Endothelial cell of umbilical vein (primary cell): ENCODE measurements around the gene MRPS11. TPM values are rescaled to one million over a fixed set of nuclear protein-coding genes. Genes with fewer than 3 reads are reported as not detected.

Experiments used
- BruUV-seq: library from RNA; stranded (reverse); fragments of 400-500 nt; replicated peaks from 2 replicates; lab custom pipeline; 2021; lab: Mats Ljungman, UMichigan
- CTCF ChIA-PET: fragments of 300-600, 350-600 bp; sonication (Branson Sonifier 250); formaldehyde crosslinking; loops from one replicate; lab custom pipeline; 2021; ENCODE audit warnings: antibody characterized with exemption, inconsistent platforms; lab: Charles Lee
- POLR2A ChIA-PET: fragments of 300-600, 350-600 bp; sonication (Branson Sonifier 250); formaldehyde crosslinking; loops from one replicate; lab custom pipeline; 2021; ENCODE audit warnings: antibody characterized with exemption, inconsistent platforms; lab: Charles Lee
- DNase-seq: peaks from one replicate; pipeline ENCODE4 v3.0.0-alpha.2; 2011; ENCODE audit warnings: low read depth, low spot score
- FAIRE-seq: peaks from 2 replicates; lab custom pipeline; 2011; peaks lifted over from hg19 to GRCh38; lab: Jason Lieb, UNC
- H2AFZ ChIP-seq: 2 replicates; pipeline ENCODE4 v1.6.0; 2012; ENCODE audit warnings: low read depth, low read length, control low read depth, inconsistent platforms
- H3K27ac ChIP-seq: 2 replicates; pipeline ENCODE4 v1.5.1; 2011; ENCODE audit warnings: low read depth, mild to moderate bottlenecking, control low read depth, low read length, moderate library complexity; ENCODE audit not compliant: insufficient read depth
- H3K27me3 ChIP-seq, 2 experiments: 2 replicates each; pipeline versions ENCODE4 v1.6.0 to v1.6.1; 2011; ENCODE audit warnings: low read length in 2 of 2, mixed read lengths in 1 of 2; ENCODE audit not compliant: control insufficient read depth in 2 of 2, insufficient read depth in 2 of 2
- H3K36me3 ChIP-seq, 2 experiments: 2 replicates in 1 of 2; 3 replicates in 1 of 2; pipeline ENCODE4 v1.5.1; 2011; ENCODE audit warnings: low read length in 2 of 2, mild to moderate bottlenecking in 1 of 2, moderate library complexity in 1 of 2; ENCODE audit not compliant: control insufficient read depth in 2 of 2, insufficient read depth in 2 of 2; ENCODE audit errors: extremely low read depth in 1 of 2
- H3K4me1 ChIP-seq: 3 replicates; pipeline ENCODE4 v1.5.1; 2011; ENCODE audit warnings: mild to moderate bottlenecking, low read length; ENCODE audit not compliant: control insufficient read depth, insufficient read depth; ENCODE audit errors: extremely low read depth
- H3K4me2 ChIP-seq: 2 replicates; pipeline ENCODE4 v1.6.1; 2011; ENCODE audit warnings: low read length, control low read depth, mixed read lengths; ENCODE audit not compliant: insufficient read depth
- H3K4me3 ChIP-seq, 3 experiments: fragments of 200-600 bp in 1 of 3; sonication (generic), shearing (Covaris generic) in 1 of 3; replicated peaks in 1 of 3; 2 replicates each; pipeline ENCODE4 v1.5.1; 2011 to 2016; ENCODE audit warnings: control low read depth in 3 of 3, low read length in 3 of 3, mild to moderate bottlenecking in 2 of 3, inconsistent platforms in 1 of 3, low read depth in 1 of 3, moderate library complexity in 1 of 3; ENCODE audit not compliant: insufficient read depth in 1 of 3
- H3K79me2 ChIP-seq: 2 replicates; pipeline ENCODE4 v1.6.0; 2012; ENCODE audit warnings: low read length, inconsistent platforms; ENCODE audit not compliant: control insufficient read depth, insufficient read depth
- H3K9ac ChIP-seq: replicated peaks from 2 replicates; pipeline ENCODE3; 2011; ENCODE audit warnings: low read length, control low read depth; ENCODE audit not compliant: insufficient read depth; ENCODE audit errors: extremely low read depth
- H3K9me1 ChIP-seq: replicated peaks from 3 replicates; pipeline ENCODE4 v1.6.0; 2011; ENCODE audit warnings: mild to moderate bottlenecking, low read length; ENCODE audit not compliant: control insufficient read depth, insufficient read depth; ENCODE audit errors: extremely low read depth
- H3K9me3 ChIP-seq: replicated peaks from 2 replicates; pipeline ENCODE4 v1.5.1; 2012; ENCODE audit warnings: low read length, inconsistent platforms; ENCODE audit not compliant: control insufficient read depth, insufficient read depth
- H4K20me1 ChIP-seq: replicated peaks from 2 replicates; pipeline ENCODE3; 2011; ENCODE audit warnings: mild to moderate bottlenecking, low read length; ENCODE audit not compliant: control insufficient read depth, insufficient read depth; ENCODE audit errors: extremely low read depth
- EZH2 ChIP-seq: IDR thresholded peaks from 2 replicates; pipeline ENCODE4 v1.6.1; 2012; ENCODE audit warnings: borderline replicate concordance, low read depth, mild to moderate bottlenecking, moderate library complexity, low read length, inconsistent platforms; ENCODE audit not compliant: severe bottlenecking
- FOS ChIP-seq: IDR thresholded peaks from 2 replicates; pipeline ENCODE4 v1.6.1; 2011; ENCODE audit warnings: mild to moderate bottlenecking, low read length, moderate library complexity, borderline replicate concordance; ENCODE audit not compliant: insufficient read depth
- GATA2 ChIP-seq: IDR thresholded peaks from 2 replicates; pipeline ENCODE4 v1.7.0; 2011; ENCODE audit warnings: low read depth, mild to moderate bottlenecking, moderate library complexity, mixed read lengths, low read length; ENCODE audit not compliant: insufficient read length, insufficient read depth
- JUN ChIP-seq: IDR thresholded peaks from 2 replicates; pipeline ENCODE4 v1.6.1; 2011; ENCODE audit warnings: borderline replicate concordance, low read depth; ENCODE audit not compliant: insufficient read length, insufficient read depth
- MAX ChIP-seq: IDR thresholded peaks from 2 replicates; pipeline ENCODE4 v1.6.1; 2011; ENCODE audit not compliant: insufficient read depth, insufficient read length
- MYC ChIP-seq: IDR thresholded peaks from one replicate; pipeline ENCODE4 v1.6.1; 2011; ENCODE audit warnings: mild to moderate bottlenecking, low read depth, low read length
- POLR2A ChIP-seq: IDR thresholded peaks from 2 replicates; pipeline ENCODE4 v1.6.1; 2012; ENCODE audit warnings: low read depth, mild to moderate bottlenecking, control low read depth, low read length
- POLR2AphosphoS5 ChIP-seq: IDR thresholded peaks from 2 replicates; pipeline ENCODE4 v1.6.1; 2012; ENCODE audit warnings: low read depth, mild to moderate bottlenecking, control low read depth, low read length, moderate library complexity; ENCODE audit not compliant: insufficient read depth
- dilution Hi-C: fragments of 300-500 bp; cut with MboI; formaldehyde crosslinking; loops from one replicate; pipeline ENCODE4 v1.15.0; 2019; ENCODE audit warnings: low sequenced_read_pairs; ENCODE audit not compliant: extremely low pct_ligation_motif_present
- intact Hi-C: fragments of 100-400 bp; cut with micrococcal nuclease; formaldehyde crosslinking; loops from one replicate; pipeline ENCODE4 v1.10.0; 2022
- polyA plus RNA-seq, 4 experiments: library from polyadenylated mRNA; depleted of rRNA in 3 of 4; stranded (reverse) in 3 of 4; unstranded in 1 of 4; fragments of >200 nt; gene quantifications; 2 replicates each; pipeline versions ENCODE4 v1.2.1 to v1.2.3, GENCODE V29; 2011 to 2012; ENCODE audit warnings: missing spikeins in 1 of 4
- total RNA-seq: library from RNA; stranded (reverse); gene quantifications from 2 replicates; pipeline ENCODE4 v1.2.3, GENCODE V29; 2021
- TF ChIP-seq, protein P1 (sequence below), 2 donors: IDR thresholded peaks; 1 replicate in 1 of 2; 2 replicates in 1 of 2; pipeline ENCODE4 v1.5.1; 2011; ENCODE audit warnings: low read length in 2 of 2, mild to moderate bottlenecking in 2 of 2, moderate library complexity in 2 of 2, control low read depth in 1 of 2, inconsistent platforms in 1 of 2, low read depth in 1 of 2; ENCODE audit not compliant: insufficient read depth in 1 of 2; ENCODE audit errors: extremely low read depth in 1 of 2

MRPS11 gene
- total and polyA plus RNA-seq, 2 donors (not counting 3 experiments of a cell fraction or from before 2014, with no cell fraction given): 66.3 to 97.9 TPM

GRCh38 chr15:88419830-88420229 lies 47.7 kb upstream of the MRPS11 start:
- CTCF ChIA-PET: no interaction called here
- no peak overlapping the region for H3K4me2 ChIP-seq
- no peak overlapping the region for H3K27ac ChIP-seq
- H3K4me1 ChIP-seq: no peaks in the 10 kb centered on the region
- BruUV-seq: no TSS peak
- intact Hi-C loops (no loop called here), dilution Hi-C loops (no loop called here)
- DNase-seq (no peak), FAIRE-seq (no peak)
- H3K79me2 ChIP-seq: no peaks in the 10 kb centered on the region
- no peaks in the 10 kb centered on the region for H3K36me3 ChIP-seq
- no peak overlapping the region for H3K4me3 ChIP-seq
- H3K27me3 ChIP-seq: no peaks in the 10 kb centered on the region
- no peak overlapping the region for H2AFZ ChIP-seq
- H4K20me1 ChIP-seq: no peaks in the 10 kb centered on the region
- TF ChIP-seq MYC: no peak
- no peak for TF ChIP-seq JUN
- TF ChIP-seq POLR2A: no peak
- POLR2A ChIA-PET: no interaction called here
- no peaks in the 10 kb centered on the region for H3K9me3 ChIP-seq
- H3K9ac ChIP-seq: no peak overlapping the region
- no peaks in the 10 kb centered on the region for H3K9me1 ChIP-seq

DNA sequence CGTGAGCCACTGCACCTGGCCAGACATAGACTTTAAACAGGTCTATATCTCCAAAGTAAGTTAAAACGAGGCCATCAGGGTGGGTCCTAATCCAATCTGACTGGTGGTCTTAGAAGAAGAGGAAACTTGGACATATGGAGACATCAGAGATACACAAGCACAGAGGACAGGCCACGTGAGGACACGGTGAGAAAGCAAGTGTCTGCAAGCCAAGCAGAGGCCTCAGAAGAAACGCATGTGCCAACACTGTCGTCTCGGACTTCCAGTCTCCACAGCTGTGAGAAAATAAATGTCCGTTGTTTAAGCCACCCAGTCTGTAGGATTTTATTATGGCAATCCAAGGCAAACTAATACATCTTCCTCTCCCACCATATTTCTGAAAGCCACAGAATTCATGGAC lies 44.2 kb upstream of the MRPS11 start:
- H3K27me3 ChIP-seq: no peaks in the 10 kb centered on the region
- no peaks in the 10 kb centered on the region for H3K4me1 ChIP-seq
- H3K9me3 ChIP-seq: no peaks in the 10 kb centered on the region
- TF ChIP-seq MYC (no peak), FOS (no peak), MAX (no peak), GATA2 (no peak), JUN (no peak), POLR2A (no peak), POLR2AphosphoS5 (no peak), EZH2 (no peak)
- TF ChIP-seq, protein P1, sequence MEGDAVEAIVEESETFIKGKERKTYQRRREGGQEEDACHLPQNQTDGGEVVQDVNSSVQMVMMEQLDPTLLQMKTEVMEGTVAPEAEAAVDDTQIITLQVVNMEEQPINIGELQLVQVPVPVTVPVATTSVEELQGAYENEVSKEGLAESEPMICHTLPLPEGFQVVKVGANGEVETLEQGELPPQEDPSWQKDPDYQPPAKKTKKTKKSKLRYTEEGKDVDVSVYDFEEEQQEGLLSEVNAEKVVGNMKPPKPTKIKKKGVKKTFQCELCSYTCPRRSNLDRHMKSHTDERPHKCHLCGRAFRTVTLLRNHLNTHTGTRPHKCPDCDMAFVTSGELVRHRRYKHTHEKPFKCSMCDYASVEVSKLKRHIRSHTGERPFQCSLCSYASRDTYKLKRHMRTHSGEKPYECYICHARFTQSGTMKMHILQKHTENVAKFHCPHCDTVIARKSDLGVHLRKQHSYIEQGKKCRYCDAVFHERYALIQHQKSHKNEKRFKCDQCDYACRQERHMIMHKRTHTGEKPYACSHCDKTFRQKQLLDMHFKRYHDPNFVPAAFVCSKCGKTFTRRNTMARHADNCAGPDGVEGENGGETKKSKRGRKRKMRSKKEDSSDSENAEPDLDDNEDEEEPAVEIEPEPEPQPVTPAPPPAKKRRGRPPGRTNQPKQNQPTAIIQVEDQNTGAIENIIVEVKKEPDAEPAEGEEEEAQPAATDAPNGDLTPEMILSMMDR (IDR thresholded peaks at IDR 0.05; ENCODE audit: extremely low read depth in 1 of 2, insufficient read depth in 1 of 2, low read depth in 1 of 2, low read length in 2 of 2): no peak
- DNase-seq: no peak
- no peak for FAIRE-seq
- no peak overlapping the region for H3K4me3 ChIP-seq
- no peaks in the 10 kb centered on the region for H3K36me3 ChIP-seq
- no peaks in the 10 kb centered on the region for H4K20me1 ChIP-seq
- H3K79me2 ChIP-seq: no peaks in the 10 kb centered on the region
- no peak overlapping the region for H3K4me2 ChIP-seq
- ChIA-PET CTCF (no interaction called here), POLR2A (no interaction called here)
- no peak overlapping the region for H3K27ac ChIP-seq
- no peak overlapping the region for H3K9ac ChIP-seq
- H2AFZ ChIP-seq: no peak overlapping the region
- no TSS peak for BruUV-seq
- intact Hi-C loops: no loop called here
- H3K9me1 ChIP-seq: no peaks in the 10 kb centered on the region
- dilution Hi-C loops: no loop called here
